Mammary epithelial cell (primary cell): ENCODE results near the gene USP47.

ENCODE experiments used
- CTCF ChIP-seq, 2 donors: IDR thresholded peaks in 1 of 2; conservative IDR thresholded peaks in 1 of 2; 2 replicates each; pipeline ENCODE4 v1.5.1; 2011 to 2012; ENCODE audit warnings: inconsistent platforms in 2 of 2, low read length in 2 of 2, mild to moderate bottlenecking in 2 of 2, control low read depth in 1 of 2, low read depth in 1 of 2; ENCODE audit not compliant: insufficient read depth in 1 of 2; ENCODE audit errors: extremely low read depth in 1 of 2
- EZH2 ChIP-seq: IDR thresholded peaks from 2 replicates; pipeline ENCODE4 v1.6.1; 2012; ENCODE audit warnings: low read length, inconsistent platforms, borderline replicate concordance

GRCh38 chr11:11993839-11994238 lies 152.1 kb downstream of the USP47 start:
- no peak for TF ChIP-seq CTCF (conservative IDR thresholded peaks at IDR 0.05 in 1 of 2, IDR thresholded peaks at IDR 0.05 in 1 of 2; ENCODE audit: extremely low read depth in 1 of 2, insufficient read depth in 1 of 2, low read depth in 1 of 2, low read length in 2 of 2)
- no peak for TF ChIP-seq EZH2
